ENCODE results near the gene FCHSD2. TPM values are rescaled to one million over a fixed set of nuclear protein-coding genes. Genes with fewer than 3 reads are reported as not detected.
A peak's percentile ranks its signal among the peaks of the same experiment; 100 is the strongest.

Gene FCHSD2
- total and polyA plus RNA-seq, 9 of the 15 experiments (the other 6 are each of a cell fraction or from before 2014, with no cell fraction given): 1.8 to 14.7 (median 6.4) TPM

DNA sequence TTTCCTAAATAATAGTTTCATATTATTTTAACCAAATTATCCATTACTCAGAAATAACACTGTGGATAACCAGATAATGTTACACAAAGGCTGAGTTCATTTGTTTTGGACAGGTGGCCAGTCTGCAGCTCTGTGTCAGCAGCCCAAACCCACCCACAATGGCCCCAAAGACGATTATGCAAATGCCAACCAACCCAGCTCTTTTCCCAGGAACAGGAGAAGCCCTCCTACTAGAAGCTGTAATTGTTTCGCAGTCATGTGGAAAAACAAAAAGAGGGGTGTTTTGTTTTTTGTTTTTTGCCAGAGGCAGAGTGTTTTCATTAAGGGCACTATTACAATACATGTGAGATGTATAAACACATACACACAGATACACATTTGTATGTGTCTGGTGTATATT is 102.1 kb downstream of the FCHSD2 start (continued):
- TF ChIP-seq TEAD1 (CRISPR knock-in tag; IDR thresholded peaks at IDR 0.05) (no peak), POLR2B (IDR thresholded peaks at IDR 0.05; ENCODE audit: low read depth, partially characterized antibody) (no peak), ZNF140 (CRISPR knock-in tag; IDR thresholded peaks at IDR 0.05) (no peak)

DNA sequence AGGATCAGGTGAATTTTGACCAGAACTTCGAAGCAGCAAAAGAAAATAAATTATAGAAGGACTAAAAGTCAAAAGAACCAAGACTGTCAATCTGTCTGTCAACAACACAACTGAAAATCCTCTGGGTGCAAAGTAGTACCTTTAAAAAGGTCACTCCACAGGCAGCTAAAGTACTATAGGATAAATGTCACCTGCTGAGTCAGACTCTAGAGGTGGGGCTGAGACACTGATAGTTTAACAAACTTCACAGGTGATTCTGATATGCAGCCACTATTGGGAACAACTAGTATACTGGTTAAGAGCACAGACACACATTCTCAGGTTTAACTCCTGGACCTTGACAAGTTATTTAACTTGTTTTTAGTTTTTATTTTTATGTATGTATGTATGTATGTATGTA is 107.3 kb downstream of the FCHSD2 start:
- H3K9me3 ChIP-seq (replicated peaks; ENCODE audit: control insufficient read depth, insufficient read depth, low read depth, low read length): no peaks in the 10 kb centered on the region
- no peaks in the 10 kb centered on the region for H3K9me1 ChIP-seq (ENCODE audit: control insufficient read depth, insufficient read depth, low read length)
- in situ Hi-C loops (cut with MboI) (no loop called here), intact Hi-C loops (cut with micrococcal nuclease) (no loop called here)
- no peak overlapping the region for H3K4me3 ChIP-seq
- ChIA-PET CTCF (ENCODE audit: low intra/inter-chr PET ratio) (no interaction called here), POLR2A (no interaction called here)
- no peak overlapping the region for H2AFZ ChIP-seq (ENCODE audit: low read depth, low read length)
- TF ChIP-seq MEIS2 (IDR thresholded peaks at IDR 0.05; ENCODE audit: partially characterized antibody) (peak; percentile 15), NFE2 (IDR thresholded peaks at IDR 0.05; ENCODE audit: low read depth) (no peak)
- no peak overlapping the region for H3K27ac ChIP-seq (ENCODE audit: extremely low read depth, low read depth, low read length)
- H3K9ac ChIP-seq (ENCODE audit: insufficient read depth in 1 of 2, low read depth in 2 of 2, low read length in 2 of 2): no peak overlapping the region
- 12% methylated on average over 1 of the region's 1 CpG for WGBS (ENCODE audit: insufficient coverage, low coverage, missing lambda C conversion rate)
- H3K4me2 ChIP-seq (ENCODE audit: insufficient read depth, low read length): no peak overlapping the region
- ATAC-seq (peak; percentile 20; the same call in 1 of the 3 replicates), DNase-seq (ENCODE audit: extremely low read depth in 1 of 4, low spot score in 3 of 4) (peak in 1 of 4 experiments; percentile 8), FAIRE-seq (no peak)
- no peaks in the 10 kb centered on the region for H3K36me3 ChIP-seq (ENCODE audit: control insufficient read depth, insufficient read depth, low read length)
- no TSS peak for BruUV-seq (replicated peaks)
- no peaks in the 10 kb centered on the region for H4K20me1 ChIP-seq (replicated peaks; ENCODE audit: control insufficient read depth, insufficient read depth, low read length)
- no peaks in the 10 kb centered on the region for H3K79me2 ChIP-seq (ENCODE audit: control insufficient read depth, insufficient read depth, low read length)
- H3K27me3 ChIP-seq (ENCODE audit: control insufficient read depth in 2 of 2, insufficient read depth in 2 of 2, low read length in 2 of 2): no peaks in the 10 kb centered on the region
- 0 out of 5 replicates have a peak, but pooled peaks cover 0 to 4% of the 10 kb centered on the region in 2 experiments for H3K4me1 ChIP-seq (replicated peaks in 1 of 2; ENCODE audit: control insufficient read depth in 2 of 2, insufficient read depth in 2 of 2, low read length in 2 of 2)

DNA sequence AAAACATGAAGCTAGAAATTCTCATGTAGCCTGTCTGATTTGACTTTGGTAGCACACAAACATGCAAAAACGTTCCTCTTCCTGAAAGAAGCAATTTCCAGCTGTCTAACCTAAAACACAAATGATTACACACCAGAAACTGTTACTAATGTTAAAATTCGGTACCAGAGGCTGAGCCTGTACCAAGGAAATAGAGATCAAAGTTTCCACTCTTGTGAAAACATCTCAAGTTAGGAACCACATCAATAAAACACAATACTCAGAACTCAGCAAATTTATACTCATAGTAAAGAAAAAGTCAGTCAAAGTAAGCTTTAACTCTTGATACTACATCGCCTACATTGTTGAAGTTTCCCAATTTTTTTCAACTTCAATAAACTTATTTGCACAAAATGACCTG is 107.8 kb downstream of the FCHSD2 start:
- intact Hi-C loops (cut with micrococcal nuclease): no loop called here
- no peak overlapping the region for H3K4me2 ChIP-seq (ENCODE audit: insufficient read depth, low read length)
- CTCF ChIA-PET (ENCODE audit: low intra/inter-chr PET ratio): no interaction called here
- BruUV-seq (replicated peaks): no TSS peak
- no peak for FAIRE-seq
- no peaks in the 10 kb centered on the region for H3K79me2 ChIP-seq (ENCODE audit: control insufficient read depth, insufficient read depth, low read length)
- H3K36me3 ChIP-seq (ENCODE audit: control insufficient read depth, insufficient read depth, low read length): no peaks in the 10 kb centered on the region
- H3K9me1 ChIP-seq (ENCODE audit: control insufficient read depth, insufficient read depth, low read length): no peaks in the 10 kb centered on the region
- WGBS (ENCODE audit: insufficient coverage, low coverage, missing lambda C conversion rate): 28% methylated on average over 3 of the region's 3 CpGs
- H3K9me3 ChIP-seq (replicated peaks; ENCODE audit: control insufficient read depth, insufficient read depth, low read depth, low read length): no peaks in the 10 kb centered on the region
- H2AFZ ChIP-seq (ENCODE audit: low read depth, low read length): no peak overlapping the region
- no peaks in the 10 kb centered on the region for H4K20me1 ChIP-seq (replicated peaks; ENCODE audit: control insufficient read depth, insufficient read depth, low read length)
- no peak overlapping the region for H3K27ac ChIP-seq (ENCODE audit: extremely low read depth, low read depth, low read length)
- in situ Hi-C loops (cut with MboI): no loop called here
- H3K9ac ChIP-seq (ENCODE audit: insufficient read depth in 1 of 2, low read depth in 2 of 2, low read length in 2 of 2): no peak overlapping the region
- no peak for DNase-seq (ENCODE audit: extremely low read depth in 1 of 4, low spot score in 3 of 4)
- POLR2A ChIA-PET: no interaction called here
- no peak for ATAC-seq
- 0 out of 5 replicates have a peak, but pooled peaks cover 0 to 4% of the 10 kb centered on the region in 2 experiments for H3K4me1 ChIP-seq (replicated peaks in 1 of 2; ENCODE audit: control insufficient read depth in 2 of 2, insufficient read depth in 2 of 2, low read length in 2 of 2)
- H3K4me3 ChIP-seq: no peak overlapping the region
- H3K27me3 ChIP-seq (ENCODE audit: control insufficient read depth in 2 of 2, insufficient read depth in 2 of 2, low read length in 2 of 2): no peaks in the 10 kb centered on the region
- TF ChIP-seq CREBBP (IDR thresholded peaks at IDR 0.05; ENCODE audit: low read depth, low read length) (no peak), SRSF7 (optimal IDR thresholded peaks at IDR 0.05; ENCODE audit: low read depth, low read length) (no peak), ZNF668 (CRISPR knock-in tag; IDR thresholded peaks at IDR 0.05) (no peak), SRSF1 (IDR thresholded peaks at IDR 0.05; ENCODE audit: low read depth, low read length) (no peak), NFYB (IDR thresholded peaks at IDR 0.05; ENCODE audit: extremely low read depth, insufficient read length) (no peak), PTBP1 (IDR thresholded peaks at IDR 0.05; ENCODE audit: low read depth, low read length) (no peak), ETV5 (CRISPR knock-in tag; IDR thresholded peaks at IDR 0.05; ENCODE audit: low read depth) (no peak), SPI1 (IDR thresholded peaks at IDR 0.05; ENCODE audit: borderline replicate concordance, low read depth, low read length) (no peak), NEUROD1 (IDR thresholded peaks at IDR 0.05; ENCODE audit: borderline replicate concordance, low read depth, low read length, partially characterized antibody) (no peak)
- TF ChIP-seq, protein P1, sequence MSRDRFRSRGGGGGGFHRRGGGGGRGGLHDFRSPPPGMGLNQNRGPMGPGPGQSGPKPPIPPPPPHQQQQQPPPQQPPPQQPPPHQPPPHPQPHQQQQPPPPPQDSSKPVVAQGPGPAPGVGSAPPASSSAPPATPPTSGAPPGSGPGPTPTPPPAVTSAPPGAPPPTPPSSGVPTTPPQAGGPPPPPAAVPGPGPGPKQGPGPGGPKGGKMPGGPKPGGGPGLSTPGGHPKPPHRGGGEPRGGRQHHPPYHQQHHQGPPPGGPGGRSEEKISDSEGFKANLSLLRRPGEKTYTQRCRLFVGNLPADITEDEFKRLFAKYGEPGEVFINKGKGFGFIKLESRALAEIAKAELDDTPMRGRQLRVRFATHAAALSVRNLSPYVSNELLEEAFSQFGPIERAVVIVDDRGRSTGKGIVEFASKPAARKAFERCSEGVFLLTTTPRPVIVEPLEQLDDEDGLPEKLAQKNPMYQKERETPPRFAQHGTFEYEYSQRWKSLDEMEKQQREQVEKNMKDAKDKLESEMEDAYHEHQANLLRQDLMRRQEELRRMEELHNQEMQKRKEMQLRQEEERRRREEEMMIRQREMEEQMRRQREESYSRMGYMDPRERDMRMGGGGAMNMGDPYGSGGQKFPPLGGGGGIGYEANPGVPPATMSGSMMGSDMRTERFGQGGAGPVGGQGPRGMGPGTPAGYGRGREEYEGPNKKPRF (IDR thresholded peaks at IDR 0.05; ENCODE audit: low read depth, low read length): no peak

Measured in K562 (cell line).